ENCODE data around the gene SLC15A4. TPM values are rescaled to one million over a fixed set of nuclear protein-coding genes. Genes with fewer than 3 reads are reported as not detected.

Gene SLC15A4
- 1 to 10 TPM; 7.3 to 9.4 TPM for polyA plus RNA-seq

DNA sequence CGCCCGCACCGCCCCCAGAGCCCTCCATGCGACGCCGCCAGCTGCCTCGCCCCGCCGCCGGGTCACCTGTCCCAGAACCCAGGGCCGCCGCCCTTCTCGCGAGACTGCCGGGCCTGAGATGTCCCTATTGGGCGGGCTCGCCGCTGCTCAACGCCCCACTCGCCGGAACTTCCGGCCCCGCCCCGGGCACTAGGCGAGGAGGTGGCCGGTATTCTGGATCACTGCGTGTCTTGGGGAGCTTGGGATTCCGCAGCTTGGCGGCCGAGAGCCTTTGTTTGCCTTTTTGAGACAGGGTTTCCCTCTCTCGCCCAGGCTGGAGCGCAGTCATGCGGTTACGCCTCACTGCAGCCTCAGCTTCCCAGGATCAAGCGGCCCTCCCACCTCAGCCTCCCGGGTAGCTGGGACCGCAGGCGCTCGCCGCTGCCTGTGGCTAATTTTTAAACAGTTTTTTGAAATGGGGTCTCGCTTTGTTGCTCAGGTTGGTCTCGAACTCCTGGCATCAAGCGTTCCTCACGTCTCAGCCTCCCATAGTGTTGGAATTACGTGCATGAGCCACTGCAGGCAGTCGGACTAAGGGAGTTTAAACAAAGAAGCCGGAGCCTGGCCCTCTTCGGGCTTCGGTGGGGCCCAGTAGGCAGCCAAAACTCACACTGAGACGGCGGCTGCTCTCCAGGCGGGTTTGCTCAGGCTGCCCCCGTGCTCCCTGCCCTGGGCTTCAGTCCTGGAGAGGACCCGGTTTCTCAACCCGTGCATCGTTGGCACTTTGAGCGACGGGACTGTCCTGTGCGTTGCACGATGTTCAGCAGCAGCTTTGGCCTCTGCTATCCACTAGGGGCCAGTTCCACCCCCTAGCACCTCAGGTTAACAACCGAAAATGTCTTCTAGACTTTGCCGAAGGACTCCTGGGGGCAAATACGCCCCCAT, at the start of gene SLC15A4:
SLC15A4 (minus strand) TSS at position 43 of the 924 bp plus-strand sequence; CDS start at position 28, 15 bp downstream.
- Histone ChIP-seq H3K9me3 (ENCODE audit: control insufficient read depth in 2 of 2, insufficient read depth in 1 of 2, low read depth in 1 of 2, low read length in 1 of 2) (no peaks in the 10 kb centered on the region), H3K36me3 (ENCODE audit: control insufficient read depth in 2 of 2, insufficient read depth in 2 of 2, low read length in 1 of 2) (no peaks in the 10 kb centered on the region), H3K27ac (ENCODE audit: low read depth in 2 of 2, low read length in 1 of 2) (peak within 1 kb of the TSS; percentile 87 to 89), H3K4me3 (ENCODE audit: low read depth in 1 of 2, low read length in 2 of 2) (peak within 1 kb of the TSS; percentile 65 to 97), H3K27me3 (ENCODE audit: control insufficient read depth in 1 of 2, insufficient read depth in 2 of 2, low read length in 2 of 2) (no peaks in the 10 kb centered on the region), H3K4me1 (ENCODE audit: control insufficient read depth in 2 of 2, insufficient read depth in 2 of 2, low read length in 1 of 2) (peaks cover 0 to 11% of the 10 kb centered on the region in 2 donors)
- 4% methylated on average over 62 to 63 of the region's 63 CpGs for WGBS, 2 donors

DNA sequence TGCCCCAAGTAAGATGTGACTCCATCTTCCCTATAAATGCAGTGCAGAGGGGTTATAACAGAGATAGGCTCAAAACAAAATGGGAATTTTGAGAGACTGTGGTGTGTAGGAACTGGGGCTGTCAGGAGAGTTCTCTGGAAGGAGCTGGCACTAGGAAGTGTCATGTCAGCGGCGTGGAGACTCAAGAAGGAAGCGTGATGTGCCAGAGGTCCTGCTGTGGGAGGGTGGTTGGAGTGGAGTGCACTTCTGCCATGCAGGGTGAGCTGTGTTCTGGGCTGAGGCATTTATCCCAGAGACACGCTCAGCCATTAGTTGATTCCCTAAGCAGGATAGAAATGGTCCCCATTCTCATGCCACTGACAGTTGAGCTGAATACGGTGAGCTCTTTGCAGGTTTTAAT, 48.5 kb upstream of the SLC15A4 start:
- Histone ChIP-seq H3K27ac (ENCODE audit: low read depth in 2 of 2, low read length in 1 of 2) (no peak overlapping the region), H3K4me3 (ENCODE audit: low read depth in 1 of 2, low read length in 2 of 2) (no peak overlapping the region), H3K27me3 (ENCODE audit: control insufficient read depth in 1 of 2, insufficient read depth in 2 of 2, low read length in 2 of 2) (no peaks in the 10 kb centered on the region), H3K36me3 (ENCODE audit: control insufficient read depth in 2 of 2, insufficient read depth in 2 of 2, low read length in 1 of 2) (no peaks in the 10 kb centered on the region), H3K4me1 (ENCODE audit: control insufficient read depth in 2 of 2, insufficient read depth in 2 of 2, low read length in 1 of 2) (no peaks in the 10 kb centered on the region), H3K9me3 (ENCODE audit: control insufficient read depth in 2 of 2, insufficient read depth in 1 of 2, low read depth in 1 of 2, low read length in 1 of 2) (peaks cover 0 to 2% of the 10 kb centered on the region in 2 donors)
- 82 to 86% methylated on average over 5 of the region's 5 CpGs for WGBS, 2 donors

DNA sequence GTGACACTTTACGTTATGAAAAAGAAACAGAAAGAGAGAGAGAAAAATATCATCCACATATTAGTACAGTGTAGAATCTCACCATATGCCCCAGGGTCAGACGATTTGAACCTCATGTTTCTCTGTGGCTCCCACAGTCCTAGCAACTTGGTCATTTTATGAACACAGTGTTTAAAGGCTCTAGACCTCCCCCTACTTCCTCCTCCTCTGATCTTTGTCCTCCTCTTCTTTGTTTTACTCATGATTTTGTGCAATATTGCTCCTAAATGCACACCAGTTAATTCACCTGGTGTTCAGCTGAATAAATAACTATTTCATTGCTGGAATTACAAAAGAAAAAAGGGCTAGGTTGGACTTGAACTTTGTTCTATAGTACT, 47.7 kb upstream of the SLC15A4 start:
- Histone ChIP-seq H3K36me3 (ENCODE audit: control insufficient read depth in 2 of 2, insufficient read depth in 2 of 2, low read length in 1 of 2) (no peaks in the 10 kb centered on the region), H3K4me3 (ENCODE audit: low read depth in 1 of 2, low read length in 2 of 2) (no peak overlapping the region), H3K9me3 (ENCODE audit: control insufficient read depth in 2 of 2, insufficient read depth in 1 of 2, low read depth in 1 of 2, low read length in 1 of 2) (peaks cover 0 to 2% of the 10 kb centered on the region in 2 donors), H3K4me1 (ENCODE audit: control insufficient read depth in 2 of 2, insufficient read depth in 2 of 2, low read length in 1 of 2) (no peaks in the 10 kb centered on the region), H3K27me3 (ENCODE audit: control insufficient read depth in 1 of 2, insufficient read depth in 2 of 2, low read length in 2 of 2) (no peaks in the 10 kb centered on the region), H3K27ac (ENCODE audit: low read depth in 2 of 2, low read length in 1 of 2) (no peak overlapping the region)
- 44 to 71% methylated on average over 2 of the region's 2 CpGs for WGBS, 2 donors

GRCh38 chr12:128867466-128867865, 43.7 kb upstream of the SLC15A4 start:
- Histone ChIP-seq H3K4me3 (ENCODE audit: low read depth in 1 of 2, low read length in 2 of 2) (no peak overlapping the region), H3K4me1 (ENCODE audit: control insufficient read depth in 2 of 2, insufficient read depth in 2 of 2, low read length in 1 of 2) (peaks cover 0 to 4% of the 10 kb centered on the region in 2 donors), H3K9me3 (ENCODE audit: control insufficient read depth in 2 of 2, insufficient read depth in 1 of 2, low read depth in 1 of 2, low read length in 1 of 2) (no peaks in the 10 kb centered on the region), H3K27ac (ENCODE audit: low read depth in 2 of 2, low read length in 1 of 2) (no peak overlapping the region), H3K36me3 (ENCODE audit: control insufficient read depth in 2 of 2, insufficient read depth in 2 of 2, low read length in 1 of 2) (no peaks in the 10 kb centered on the region), H3K27me3 (ENCODE audit: control insufficient read depth in 1 of 2, insufficient read depth in 2 of 2, low read length in 2 of 2) (no peaks in the 10 kb centered on the region)
- WGBS, 2 donors, result 84% methylated on average over 13 of the region's 13 CpGs

DNA sequence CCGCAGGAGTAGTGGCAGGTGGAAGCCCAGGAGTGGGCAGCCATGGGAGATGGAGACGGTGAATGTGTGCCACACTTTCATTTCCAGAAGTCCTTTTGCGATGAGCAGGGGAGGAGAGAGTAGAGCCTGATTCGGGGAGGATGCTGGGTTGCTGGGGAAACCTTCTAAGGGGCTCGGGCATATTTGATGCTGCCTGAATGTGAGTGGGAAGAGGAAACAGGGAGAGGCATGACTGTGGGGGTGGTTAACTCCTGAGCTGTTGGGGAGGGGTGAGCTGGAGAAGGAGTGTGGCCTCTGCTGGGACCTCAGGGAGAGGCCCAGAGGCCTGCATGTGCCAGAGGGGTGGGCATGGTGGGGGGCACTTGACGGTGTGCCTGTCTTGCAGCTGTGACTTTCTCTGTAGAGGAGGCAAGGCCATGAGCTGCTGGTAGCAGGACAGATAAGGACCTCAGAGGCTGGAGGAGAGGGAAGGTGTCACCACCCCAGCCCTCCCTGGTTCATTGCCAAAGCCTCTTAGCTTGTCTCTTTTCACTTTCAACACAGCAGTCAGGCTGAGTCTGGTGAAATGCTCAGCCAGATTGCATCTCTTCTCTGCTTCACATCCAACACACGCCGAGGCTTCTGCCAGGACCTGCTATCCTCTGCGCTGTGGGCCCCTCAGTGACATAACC, 40.9 kb upstream of the SLC15A4 start:
- 66 to 68% methylated on average over 9 of the region's 9 CpGs for WGBS, 2 donors
- peaks cover 0 to 4% of the 10 kb centered on the region in 2 donors for H3K4me1 ChIP-seq (ENCODE audit: control insufficient read depth in 2 of 2, insufficient read depth in 2 of 2, low read length in 1 of 2)
- H3K4me3 ChIP-seq (ENCODE audit: low read depth in 1 of 2, low read length in 2 of 2), result no peak overlapping the region
- H3K27me3 ChIP-seq (ENCODE audit: control insufficient read depth in 1 of 2, insufficient read depth in 2 of 2, low read length in 2 of 2), result no peaks in the 10 kb centered on the region
- H3K9me3 ChIP-seq (ENCODE audit: control insufficient read depth in 2 of 2, insufficient read depth in 1 of 2, low read depth in 1 of 2, low read length in 1 of 2), result no peaks in the 10 kb centered on the region
- no peak overlapping the region for H3K27ac ChIP-seq (ENCODE audit: low read depth in 2 of 2, low read length in 1 of 2)
- no peaks in the 10 kb centered on the region for H3K36me3 ChIP-seq (ENCODE audit: control insufficient read depth in 2 of 2, insufficient read depth in 2 of 2, low read length in 1 of 2)

DNA sequence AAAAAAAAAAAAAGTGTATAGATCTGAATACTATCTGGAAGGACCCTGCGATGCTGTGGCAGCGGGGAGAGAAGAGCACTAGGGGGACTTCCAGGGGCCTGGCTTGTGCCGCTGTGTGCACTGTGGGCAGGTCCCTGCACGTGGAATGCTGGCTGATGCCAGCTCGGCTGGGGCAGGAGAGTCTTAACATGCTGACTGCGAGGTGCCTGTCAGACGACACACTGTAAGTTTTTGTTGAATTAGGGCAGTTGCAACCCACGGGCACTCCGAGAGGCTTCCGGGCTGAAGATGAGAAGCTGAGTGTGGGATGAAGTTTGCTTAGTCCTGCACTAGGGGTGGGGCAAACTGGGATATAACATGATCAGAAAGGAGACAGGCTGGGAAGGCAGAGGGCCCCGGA, 40.2 kb upstream of the SLC15A4 start:
- peaks cover 0 to 4% of the 10 kb centered on the region in 2 donors for H3K4me1 ChIP-seq (ENCODE audit: control insufficient read depth in 2 of 2, insufficient read depth in 2 of 2, low read length in 1 of 2)
- 50 to 51% methylated on average over 9 to 11 of the region's 11 CpGs for whole genome bisulfite sequencing, 2 donors

GRCh38 chr12:128861226-128862016, 37.7 kb upstream of the SLC15A4 start:
- WGBS, 2 donors, result 70 to 81% methylated on average over 15 of the region's 15 CpGs
- Histone ChIP-seq H3K36me3 (ENCODE audit: control insufficient read depth in 2 of 2, insufficient read depth in 2 of 2, low read length in 1 of 2) (no peaks in the 10 kb centered on the region), H3K27me3 (ENCODE audit: control insufficient read depth in 1 of 2, insufficient read depth in 2 of 2, low read length in 2 of 2) (no peaks in the 10 kb centered on the region), H3K4me3 (ENCODE audit: low read depth in 1 of 2, low read length in 2 of 2) (no peak overlapping the region), H3K27ac (ENCODE audit: low read depth in 2 of 2, low read length in 1 of 2) (no peak overlapping the region), H3K9me3 (ENCODE audit: control insufficient read depth in 2 of 2, insufficient read depth in 1 of 2, low read depth in 1 of 2, low read length in 1 of 2) (no peaks in the 10 kb centered on the region), H3K4me1 (ENCODE audit: control insufficient read depth in 2 of 2, insufficient read depth in 2 of 2, low read length in 1 of 2) (peaks cover 0 to 4% of the 10 kb centered on the region in 2 donors)

More for the DNA sequence above, 40.2 kb upstream of the SLC15A4 start:
- no peak overlapping the region for H3K4me3 ChIP-seq (ENCODE audit: low read depth in 1 of 2, low read length in 2 of 2)
- no peak overlapping the region for H3K27ac ChIP-seq (ENCODE audit: low read depth in 2 of 2, low read length in 1 of 2)
- H3K9me3 ChIP-seq (ENCODE audit: control insufficient read depth in 2 of 2, insufficient read depth in 1 of 2, low read depth in 1 of 2, low read length in 1 of 2), result no peaks in the 10 kb centered on the region
- no peaks in the 10 kb centered on the region for H3K36me3 ChIP-seq (ENCODE audit: control insufficient read depth in 2 of 2, insufficient read depth in 2 of 2, low read length in 1 of 2)
- no peaks in the 10 kb centered on the region for H3K27me3 ChIP-seq (ENCODE audit: control insufficient read depth in 1 of 2, insufficient read depth in 2 of 2, low read length in 2 of 2)

DNA sequence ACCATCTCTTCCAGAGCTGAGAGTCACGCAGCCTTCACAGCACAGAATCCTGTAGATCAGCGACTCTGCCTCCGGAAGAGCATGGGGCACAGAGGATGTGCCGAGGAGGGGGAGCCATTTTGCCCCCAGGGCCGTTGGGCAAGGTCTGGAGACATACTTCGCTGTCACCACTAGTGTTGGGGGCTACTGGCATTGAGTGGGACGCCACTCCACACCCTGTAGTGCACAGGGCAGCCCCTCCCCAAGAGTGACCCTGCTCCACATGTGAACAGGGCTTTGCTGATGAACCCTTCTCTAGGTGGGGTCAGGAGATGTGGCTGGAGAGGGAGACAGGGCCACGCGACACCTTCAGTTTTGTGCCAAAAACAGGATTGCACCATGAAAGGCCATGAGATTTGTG, 35.6 kb upstream of the SLC15A4 start:
- 75 to 78% methylated on average over 9 of the region's 9 CpGs for WGBS, 2 donors
- Histone ChIP-seq H3K4me3 (ENCODE audit: low read depth in 1 of 2, low read length in 2 of 2) (no peak overlapping the region), H3K36me3 (ENCODE audit: control insufficient read depth in 2 of 2, insufficient read depth in 2 of 2, low read length in 1 of 2) (no peaks in the 10 kb centered on the region), H3K27me3 (ENCODE audit: control insufficient read depth in 1 of 2, insufficient read depth in 2 of 2, low read length in 2 of 2) (no peaks in the 10 kb centered on the region), H3K9me3 (ENCODE audit: control insufficient read depth in 2 of 2, insufficient read depth in 1 of 2, low read depth in 1 of 2, low read length in 1 of 2) (no peaks in the 10 kb centered on the region), H3K4me1 (ENCODE audit: control insufficient read depth in 2 of 2, insufficient read depth in 2 of 2, low read length in 1 of 2) (peaks cover 0 to 1% of the 10 kb centered on the region in 2 donors), H3K27ac (ENCODE audit: low read depth in 2 of 2, low read length in 1 of 2) (no peak overlapping the region)

DNA sequence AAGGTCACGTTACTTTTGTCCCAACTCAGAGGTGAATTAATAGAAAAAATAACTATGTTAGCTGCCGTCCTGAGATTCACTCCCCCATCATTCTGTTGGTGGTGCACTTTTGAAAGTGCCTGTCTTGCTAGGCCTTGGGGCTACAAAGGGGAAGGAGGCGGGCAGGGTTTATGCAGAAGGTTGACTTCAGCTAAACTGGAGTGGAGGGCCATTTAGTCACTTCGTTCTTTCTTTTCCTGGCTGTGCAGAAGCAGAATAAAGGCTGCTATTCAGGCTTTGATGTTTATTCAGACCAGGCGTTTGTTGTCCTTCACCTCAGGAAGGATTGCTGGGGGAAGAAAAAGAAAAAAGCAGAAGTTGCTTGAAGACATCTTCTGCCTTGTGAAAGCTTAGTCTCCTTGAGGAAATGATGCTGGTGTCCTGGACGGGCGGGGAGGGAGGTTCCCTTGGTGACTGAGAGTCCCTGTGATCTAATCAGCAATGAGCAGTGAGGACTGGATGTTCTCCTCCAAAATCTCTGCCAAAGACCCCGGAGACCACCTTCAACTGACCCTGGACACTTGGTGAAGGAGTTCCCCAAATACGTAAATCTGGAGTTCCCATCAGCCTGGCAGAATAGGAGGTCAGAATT, 33.5 kb upstream of the SLC15A4 start:
- H3K27ac ChIP-seq (ENCODE audit: low read depth in 2 of 2, low read length in 1 of 2), result no peak overlapping the region
- 72 to 77% methylated on average over 9 of the region's 9 CpGs for WGBS, 2 donors

More for the DNA sequence above, 33.5 kb upstream of the SLC15A4 start:
- Histone ChIP-seq H3K4me3 (ENCODE audit: low read depth in 1 of 2, low read length in 2 of 2) (no peak overlapping the region), H3K4me1 (ENCODE audit: control insufficient read depth in 2 of 2, insufficient read depth in 2 of 2, low read length in 1 of 2) (peaks cover 0 to 4% of the 10 kb centered on the region in 2 donors), H3K27me3 (ENCODE audit: control insufficient read depth in 1 of 2, insufficient read depth in 2 of 2, low read length in 2 of 2) (no peaks in the 10 kb centered on the region), H3K36me3 (ENCODE audit: control insufficient read depth in 2 of 2, insufficient read depth in 2 of 2, low read length in 1 of 2) (no peaks in the 10 kb centered on the region), H3K9me3 (ENCODE audit: control insufficient read depth in 2 of 2, insufficient read depth in 1 of 2, low read depth in 1 of 2, low read length in 1 of 2) (no peaks in the 10 kb centered on the region)
